Endothelial cell of umbilical vein (primary cell): ENCODE data around the gene INO80C.

Experiments used
- CTCF ChIP-seq, 2 donors: IDR thresholded peaks; 1 replicate in 1 of 2; 2 replicates in 1 of 2; pipeline ENCODE4 v1.5.1; 2011; ENCODE audit warnings: low read length in 2 of 2, mild to moderate bottlenecking in 2 of 2, moderate library complexity in 2 of 2, control low read depth in 1 of 2, inconsistent platforms in 1 of 2, low read depth in 1 of 2; ENCODE audit not compliant: insufficient read depth in 1 of 2; ENCODE audit errors: extremely low read depth in 1 of 2
- POLR2AphosphoS5 ChIP-seq: IDR thresholded peaks from 2 replicates; pipeline ENCODE4 v1.6.1; 2012; ENCODE audit warnings: low read depth, mild to moderate bottlenecking, control low read depth, low read length, moderate library complexity; ENCODE audit not compliant: insufficient read depth

- no peak for TF ChIP-seq CTCF (IDR thresholded peaks at IDR 0.05; ENCODE audit: extremely low read depth in 1 of 2, insufficient read depth in 1 of 2, low read depth in 1 of 2, low read length in 2 of 2)
- no peak for TF ChIP-seq POLR2AphosphoS5
Measured at GRCh38 chr18:35465329-35465728, 32.4 kb downstream of the INO80C start.
